T-helper 22 cell (primary cell): Measurements from ENCODE around the gene LRRC8E.

Experiments used
- DNase-seq: peaks from one replicate; pipeline ENCODE4 v3.0.0-alpha.2; 2020; ENCODE audit warnings: low read depth

LRRC8E gene

DNA sequence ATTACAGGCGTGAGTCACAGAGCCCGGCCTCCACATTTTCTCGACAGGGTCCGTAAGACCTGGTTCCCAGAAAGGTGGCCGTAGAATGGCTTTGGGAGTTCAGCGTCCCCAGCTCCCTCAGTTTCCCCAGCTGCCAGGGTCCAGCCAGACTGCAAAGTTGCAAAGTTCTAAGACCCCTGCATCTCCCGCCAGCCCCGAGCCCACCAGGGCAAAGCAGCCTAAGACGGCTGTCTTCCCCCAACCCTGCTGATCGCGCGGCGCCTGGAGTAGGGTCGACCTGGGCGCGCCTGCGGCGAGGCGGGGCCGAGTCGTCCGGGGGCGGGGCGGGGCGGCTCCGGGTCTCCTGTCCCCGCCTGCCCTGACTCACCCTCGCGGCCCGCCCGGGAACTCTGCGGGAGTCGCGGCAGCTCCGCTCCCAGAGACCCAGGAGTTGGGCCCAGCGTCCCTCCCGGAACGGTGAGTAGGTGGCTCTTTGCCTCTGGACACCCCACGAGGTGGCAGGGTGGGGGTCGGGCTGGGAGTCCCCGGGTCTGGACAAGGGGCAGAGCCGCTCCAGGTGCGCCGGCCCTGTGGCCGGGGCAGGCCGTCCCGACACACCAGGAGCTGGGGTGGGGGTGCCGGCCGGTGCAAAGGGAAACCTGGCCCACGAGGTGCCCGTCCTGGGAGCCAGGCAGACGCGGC, at the start of gene LRRC8E:
Gene LRRC8E, plus strand, starts transcription at position 366 of the 681 bp plus-strand sequence. CDS start 7,094 bp downstream, outside the sequence.
- DNase-seq: no peak

DNA sequence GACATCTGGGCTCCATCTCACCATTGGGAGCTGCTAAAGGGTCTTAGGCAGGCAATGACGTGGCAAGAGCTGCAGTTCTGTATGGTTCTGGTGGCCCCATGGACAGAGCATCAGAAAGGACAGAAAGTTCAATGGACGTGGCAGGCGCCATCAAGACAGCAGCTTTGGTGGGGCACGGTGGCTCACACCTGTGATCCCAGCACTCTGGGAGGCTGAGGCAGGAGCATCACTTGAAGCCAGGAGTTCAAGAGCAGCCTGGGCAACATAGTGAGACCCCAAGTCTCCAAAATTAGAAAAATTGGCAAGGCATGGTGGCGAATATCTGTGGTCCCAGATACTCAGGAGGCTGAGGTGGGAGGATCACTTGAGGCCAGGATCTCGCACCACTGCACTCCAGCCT, 48.8 kb upstream of the LRRC8E start:
- no peak for DNase-seq

DNA sequence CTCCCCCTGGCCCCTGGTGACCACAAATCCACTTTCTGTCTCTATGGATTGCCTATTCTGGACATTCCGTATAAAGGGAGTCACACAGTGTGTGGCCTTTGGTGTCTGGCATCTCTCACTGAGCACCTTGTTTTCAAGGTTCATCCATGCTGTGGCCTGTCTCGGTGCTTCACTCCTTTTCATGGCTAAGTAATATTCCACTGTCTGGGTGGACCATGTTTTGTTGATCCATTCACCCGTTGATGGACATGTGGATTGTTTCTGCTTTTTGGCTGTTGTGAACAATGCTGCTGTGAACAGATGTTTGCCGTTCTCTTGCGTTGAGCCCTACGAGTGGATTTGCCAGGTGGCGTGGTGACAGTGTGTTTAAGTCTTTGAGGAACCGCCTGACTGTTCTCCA, 47.7 kb upstream of the LRRC8E start:
- DNase-seq: no peak

DNA sequence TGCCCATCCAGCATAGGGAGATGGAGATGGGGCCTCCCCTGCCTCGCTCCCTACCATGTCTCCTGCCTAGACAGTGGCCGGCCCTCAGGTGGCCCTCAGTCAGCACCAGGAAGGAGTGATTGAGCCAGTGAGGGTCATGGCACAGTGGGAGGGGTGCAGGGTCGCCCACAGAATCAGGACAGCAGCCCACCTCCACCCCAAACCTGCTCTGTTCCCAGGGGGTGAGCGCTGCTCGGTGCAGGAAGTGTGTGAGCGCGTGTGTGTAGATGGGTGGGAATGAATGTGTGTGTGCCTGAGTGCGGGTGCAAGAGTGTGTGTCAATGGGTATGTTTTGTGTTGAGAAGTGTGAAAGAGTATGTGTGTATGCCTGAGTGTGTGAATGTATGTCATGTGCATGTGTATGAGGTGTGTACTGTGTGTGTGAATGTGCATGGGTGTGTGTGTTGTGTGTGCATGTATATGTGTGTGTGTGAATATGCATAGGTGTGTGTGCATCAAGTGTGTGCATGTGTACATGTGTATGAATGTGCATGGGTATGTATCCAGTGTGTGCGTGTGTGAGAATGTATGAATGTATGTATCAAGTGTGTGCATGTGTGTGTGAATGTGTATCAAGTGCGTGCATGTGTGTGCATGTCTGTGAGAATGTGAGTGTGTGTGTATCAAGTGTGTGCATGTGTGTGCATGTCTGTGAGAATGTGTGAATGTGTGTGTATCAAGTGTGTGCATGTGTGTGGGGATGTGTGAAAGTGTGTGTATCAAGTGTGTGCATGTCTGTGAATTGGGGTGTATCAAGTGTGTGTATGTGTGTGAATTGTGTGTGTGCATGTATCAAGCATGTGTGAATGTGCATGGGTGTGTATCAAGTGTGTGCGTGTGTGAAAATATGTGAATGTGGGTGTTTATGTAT, 46.3 kb upstream of the LRRC8E start:
- DNase-seq: no peak

DNA sequence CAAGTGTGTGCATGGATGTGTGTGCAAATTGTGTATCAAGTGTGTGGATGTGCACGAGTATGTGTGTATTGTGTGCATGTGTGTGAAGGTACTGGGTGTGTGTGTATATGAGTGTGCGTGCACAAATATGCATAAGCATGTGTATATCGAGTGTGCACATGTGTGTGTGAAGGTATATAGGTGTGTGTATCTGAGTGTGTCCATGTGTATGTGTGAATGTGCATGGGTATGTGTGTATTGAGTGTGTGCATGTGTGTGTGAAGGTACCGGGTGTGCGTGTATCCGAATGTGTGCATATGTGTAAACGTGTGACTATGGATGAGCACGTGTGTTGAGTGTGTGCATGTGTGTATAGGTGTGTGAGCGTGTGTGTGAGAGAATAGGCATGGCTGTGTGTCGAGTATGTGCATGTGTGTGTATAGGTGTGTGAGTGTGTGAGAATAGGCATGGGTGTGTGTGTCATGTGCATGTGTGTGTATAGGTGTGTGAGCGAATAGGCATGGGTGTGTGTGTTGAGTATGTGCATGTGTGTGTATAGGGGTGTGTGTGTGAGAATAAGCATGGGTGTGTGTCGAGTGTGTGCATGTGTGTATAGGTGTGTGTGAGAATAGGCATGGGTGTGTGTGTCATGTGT, 45.5 kb upstream of the LRRC8E start:
- no peak for DNase-seq

DNA sequence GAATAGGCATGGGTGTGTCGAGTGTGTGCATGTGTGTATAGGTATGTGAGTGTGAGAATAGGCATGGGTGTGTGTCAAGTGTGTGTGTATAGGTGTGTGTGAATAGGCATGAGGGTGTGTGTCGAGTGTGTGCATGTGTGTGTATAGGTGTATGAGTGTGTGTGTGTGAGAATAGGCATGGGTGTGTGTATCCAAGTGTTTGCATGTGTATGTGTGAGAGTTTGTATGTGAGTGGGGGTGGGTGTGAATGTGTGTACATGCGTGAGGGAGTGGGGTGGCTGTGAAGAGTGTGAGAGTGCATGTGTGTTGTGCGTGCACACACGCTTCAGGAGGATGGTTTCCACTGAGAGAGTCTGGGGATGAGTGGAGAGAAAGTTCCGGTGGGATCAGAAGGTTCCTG, 44.8 kb upstream of the LRRC8E start:
- DNase-seq: no peak

DNA sequence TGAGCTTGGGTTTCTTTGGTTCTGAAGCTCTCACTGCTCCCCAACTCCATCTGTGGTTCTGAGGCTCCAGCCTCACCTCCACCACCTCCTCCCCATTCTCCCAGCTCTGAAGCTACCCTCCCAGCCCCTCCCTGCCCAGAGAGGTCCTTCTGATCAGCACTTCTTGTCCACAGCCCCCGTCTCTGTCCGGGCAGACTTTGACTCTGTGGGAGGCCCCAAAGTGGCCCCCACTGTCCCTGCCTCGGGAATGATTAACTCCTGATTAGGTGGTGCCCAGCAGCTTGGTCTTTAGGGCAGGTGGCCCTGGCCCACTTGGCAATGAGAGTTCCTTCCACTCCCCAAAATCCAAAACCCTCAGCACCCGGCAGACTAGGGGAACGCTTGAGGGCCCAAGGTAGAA, 43.9 kb upstream of the LRRC8E start:
- no peak for DNase-seq

DNA sequence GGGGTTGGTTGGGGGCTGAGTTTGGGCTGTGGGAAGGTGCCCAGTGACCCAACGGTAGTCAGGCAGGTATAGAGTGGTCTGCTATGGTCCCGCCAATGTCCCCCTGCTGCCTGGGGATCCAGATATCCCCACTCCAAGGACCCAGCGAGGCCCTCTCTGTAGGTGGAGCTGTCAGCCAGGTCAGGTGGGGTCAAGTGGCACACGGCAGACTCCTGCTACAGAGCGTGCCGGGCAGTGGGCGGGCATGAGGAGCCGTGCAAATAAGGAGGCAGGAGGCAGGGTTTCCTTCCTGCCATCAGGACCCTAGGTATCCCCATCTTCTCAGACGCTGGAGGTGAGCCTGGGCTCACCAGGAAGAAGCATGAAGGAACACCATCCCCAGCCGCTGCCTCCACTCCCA, 43.4 kb upstream of the LRRC8E start:
- no peak for DNase-seq

DNA sequence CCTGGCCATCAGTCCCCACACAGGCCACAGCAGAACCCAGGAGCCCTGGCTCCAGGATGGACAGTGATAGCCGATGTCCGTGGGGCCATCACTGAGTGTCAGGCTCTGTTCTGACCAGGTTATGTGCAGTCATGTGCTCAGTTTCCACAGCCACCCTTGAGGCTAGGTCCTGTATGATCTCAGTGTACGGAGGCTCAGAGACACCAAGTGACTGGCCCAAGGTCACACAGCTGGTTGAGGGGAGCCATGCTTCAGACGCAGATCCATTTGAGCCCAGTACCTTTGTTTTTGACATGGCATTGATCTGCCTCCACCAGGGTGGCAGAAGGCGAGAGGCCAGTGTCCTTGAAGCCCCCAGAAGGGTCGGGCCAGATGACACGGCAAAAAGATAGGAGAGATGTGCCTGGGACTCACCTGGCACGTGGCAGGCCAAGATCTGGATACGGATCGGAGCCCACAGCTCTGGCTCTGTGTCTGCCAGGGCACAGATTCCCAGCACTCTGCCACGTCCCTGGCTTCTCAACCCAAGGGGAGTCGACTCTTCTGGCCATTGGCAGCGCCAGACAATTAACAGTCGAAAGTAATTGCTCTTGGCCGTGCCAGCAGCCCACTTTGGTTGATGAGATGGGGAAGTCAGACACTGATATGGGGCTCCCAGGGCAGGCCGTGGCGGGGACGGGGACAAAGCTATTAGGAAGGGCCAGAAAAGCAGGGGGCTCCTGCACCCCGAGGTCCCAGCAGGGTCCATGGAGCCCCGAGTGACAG, 42.7 kb upstream of the LRRC8E start:
- no peak for DNase-seq

DNA sequence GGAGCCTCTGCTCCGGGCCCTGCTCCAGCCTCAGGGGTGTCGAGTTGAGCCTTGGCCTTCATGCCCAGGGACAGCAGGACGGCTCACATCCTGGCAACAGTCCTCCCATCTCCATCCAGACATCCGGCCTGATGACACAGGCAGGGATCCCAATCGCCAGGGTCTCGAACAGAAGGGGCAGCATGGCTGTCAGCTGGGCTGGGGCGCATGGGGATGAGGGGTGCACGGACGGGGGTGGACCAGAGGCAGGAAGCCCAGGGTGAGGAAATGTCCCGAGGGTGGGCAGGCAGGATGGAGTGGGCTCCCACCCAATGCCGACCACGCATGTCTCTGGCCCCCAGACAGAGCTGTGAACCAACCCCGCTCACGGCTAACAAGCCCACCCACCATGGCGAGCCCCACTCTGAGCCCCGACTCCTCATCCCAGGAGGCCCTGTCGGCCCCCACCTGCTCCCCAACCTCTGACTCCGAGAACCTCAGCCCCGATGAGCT, 42.1 kb upstream of the LRRC8E start:
- DNase-seq: no peak

DNA sequence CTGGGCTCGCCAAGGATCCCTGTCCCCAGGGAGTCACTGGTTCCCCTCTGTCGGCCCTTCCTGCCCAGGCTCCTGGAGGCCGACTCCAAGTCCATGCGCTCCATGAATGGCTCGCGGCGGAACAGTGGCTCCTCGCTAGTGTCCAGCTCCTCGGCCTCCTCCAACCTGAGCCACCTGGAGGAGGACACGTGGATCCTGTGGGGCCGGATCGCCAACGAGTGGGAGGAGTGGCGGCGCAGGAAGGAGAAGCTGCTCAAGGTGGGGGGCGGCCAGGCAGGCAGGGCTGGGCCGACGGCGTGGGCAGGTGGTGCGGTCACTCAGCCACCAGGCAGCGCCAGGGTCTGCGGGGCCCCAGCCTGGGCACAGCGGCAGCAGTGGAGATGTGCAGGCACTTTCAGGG, 40.6 kb upstream of the LRRC8E start:
- DNase-seq: no peak

DNA sequence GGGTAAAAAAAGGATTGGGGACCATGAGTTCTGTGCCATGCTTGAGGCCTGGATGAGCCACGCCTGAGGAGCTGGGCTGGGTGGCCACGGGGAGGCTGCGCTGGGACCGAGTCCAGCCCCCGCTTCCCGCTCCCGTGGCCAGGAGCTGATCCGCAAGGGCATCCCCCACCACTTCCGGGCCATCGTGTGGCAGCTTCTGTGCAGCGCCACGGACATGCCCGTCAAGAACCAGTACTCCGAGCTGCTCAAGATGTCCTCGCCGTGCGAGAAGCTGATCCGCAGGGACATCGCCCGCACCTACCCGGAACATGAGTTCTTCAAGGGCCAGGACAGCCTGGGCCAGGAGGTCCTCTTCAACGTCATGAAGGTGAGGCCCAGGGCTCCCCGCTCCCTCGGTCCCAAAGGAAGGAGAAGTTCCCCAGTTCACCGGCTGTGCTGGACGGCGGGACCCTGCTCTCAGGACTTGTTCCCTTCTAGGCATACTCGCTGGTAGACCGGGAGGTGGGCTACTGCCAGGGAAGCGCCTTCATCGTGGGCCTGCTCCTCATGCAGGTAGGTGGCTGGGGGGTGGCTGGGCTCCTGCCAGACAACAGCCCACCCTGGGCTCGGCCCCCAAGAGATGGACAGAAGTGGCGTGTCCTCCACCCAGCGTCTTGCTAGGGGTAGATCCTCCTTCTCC, 39.4 kb upstream of the LRRC8E start:
- DNase-seq: no peak

DNA sequence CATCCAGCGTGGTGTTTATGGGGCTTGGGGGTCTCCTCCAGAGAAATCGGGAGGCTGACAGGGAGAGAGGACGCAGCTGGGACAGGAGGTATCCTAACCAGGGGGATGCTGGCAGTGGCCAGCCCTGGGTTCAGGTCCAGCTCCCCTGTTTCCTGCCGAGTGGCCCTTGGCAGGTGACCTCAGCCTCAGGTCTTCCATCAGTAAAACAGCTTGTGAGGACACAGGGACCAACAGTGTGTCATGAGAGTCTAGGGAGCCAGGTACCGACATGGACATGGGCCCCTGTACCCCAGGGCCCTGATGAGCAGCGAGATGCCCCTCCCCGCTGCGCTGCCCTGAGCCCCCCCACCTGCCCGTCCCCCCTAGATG, 38.7 kb upstream of the LRRC8E start:
- DNase-seq: no peak

DNA sequence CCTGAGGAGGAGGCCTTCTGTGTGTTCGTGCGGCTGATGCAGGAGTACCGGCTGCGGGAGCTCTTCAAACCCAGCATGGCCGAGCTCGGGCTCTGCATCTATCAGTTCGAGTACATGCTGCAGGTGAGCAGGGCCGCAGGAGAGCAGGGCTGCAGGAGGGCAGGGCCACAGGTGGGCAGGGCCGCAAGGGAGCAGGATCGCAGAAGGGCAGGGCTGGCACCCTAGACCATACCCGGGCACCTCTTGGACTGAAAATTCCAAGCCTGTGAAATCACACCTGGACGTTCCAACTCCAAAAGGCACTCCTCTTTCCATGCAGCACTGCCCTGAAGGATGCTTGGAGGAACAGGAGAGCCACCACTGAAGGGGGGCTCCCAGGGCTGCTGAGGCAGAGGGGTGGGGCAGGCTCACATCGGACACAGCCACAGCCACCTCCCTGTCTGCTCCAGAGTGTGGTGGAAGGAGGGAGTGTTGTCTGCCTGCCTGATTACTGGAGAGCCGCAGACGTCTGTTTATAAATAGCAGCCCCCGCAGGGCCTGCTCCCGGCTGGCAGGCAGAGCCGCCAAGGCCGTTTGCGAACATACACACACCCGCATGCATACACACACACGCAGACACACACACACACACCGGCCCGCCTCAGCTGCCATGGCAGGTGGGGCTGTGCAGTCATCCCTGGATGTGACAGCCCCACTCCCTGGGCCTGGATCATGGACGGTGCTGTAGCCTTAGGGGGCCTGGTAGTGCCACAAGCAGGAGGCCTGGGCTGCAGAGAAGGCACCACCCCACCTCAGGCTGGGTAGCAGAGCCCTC, 38.1 kb upstream of the LRRC8E start:
- DNase-seq: no peak

DNA sequence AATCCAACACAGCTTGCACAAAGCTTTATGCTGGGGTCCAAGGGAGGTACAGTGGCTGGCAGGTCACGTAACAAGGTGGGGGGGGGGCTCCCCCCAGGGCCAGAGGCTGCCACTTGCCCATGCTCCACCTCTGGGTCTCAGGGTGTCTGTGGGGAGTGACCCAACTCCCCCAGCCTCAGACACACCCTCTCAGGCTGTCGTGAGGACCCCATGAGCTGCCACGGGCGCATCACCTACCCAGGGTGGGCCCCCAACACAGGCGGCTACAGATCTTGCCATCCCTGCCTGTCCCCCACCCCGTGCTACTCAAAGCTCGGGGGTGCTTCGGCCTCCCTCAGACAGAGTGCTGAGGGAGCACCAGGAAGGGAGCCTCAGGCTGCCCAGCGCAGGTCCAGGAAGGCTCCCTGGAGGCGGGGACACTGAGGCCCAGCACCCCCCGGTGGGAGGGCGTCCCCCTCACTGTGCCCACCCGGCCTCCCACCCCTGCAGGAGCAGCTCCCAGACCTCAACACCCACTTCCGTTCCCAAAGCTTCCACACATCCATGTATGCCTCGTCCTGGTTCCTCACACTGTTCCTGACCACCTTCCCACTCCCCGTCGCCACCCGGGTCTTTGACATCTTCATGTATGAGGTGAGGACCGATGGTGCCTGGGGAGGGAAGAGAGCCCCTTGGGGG, 37.2 kb upstream of the LRRC8E start:
- DNase-seq: no peak

DNA sequence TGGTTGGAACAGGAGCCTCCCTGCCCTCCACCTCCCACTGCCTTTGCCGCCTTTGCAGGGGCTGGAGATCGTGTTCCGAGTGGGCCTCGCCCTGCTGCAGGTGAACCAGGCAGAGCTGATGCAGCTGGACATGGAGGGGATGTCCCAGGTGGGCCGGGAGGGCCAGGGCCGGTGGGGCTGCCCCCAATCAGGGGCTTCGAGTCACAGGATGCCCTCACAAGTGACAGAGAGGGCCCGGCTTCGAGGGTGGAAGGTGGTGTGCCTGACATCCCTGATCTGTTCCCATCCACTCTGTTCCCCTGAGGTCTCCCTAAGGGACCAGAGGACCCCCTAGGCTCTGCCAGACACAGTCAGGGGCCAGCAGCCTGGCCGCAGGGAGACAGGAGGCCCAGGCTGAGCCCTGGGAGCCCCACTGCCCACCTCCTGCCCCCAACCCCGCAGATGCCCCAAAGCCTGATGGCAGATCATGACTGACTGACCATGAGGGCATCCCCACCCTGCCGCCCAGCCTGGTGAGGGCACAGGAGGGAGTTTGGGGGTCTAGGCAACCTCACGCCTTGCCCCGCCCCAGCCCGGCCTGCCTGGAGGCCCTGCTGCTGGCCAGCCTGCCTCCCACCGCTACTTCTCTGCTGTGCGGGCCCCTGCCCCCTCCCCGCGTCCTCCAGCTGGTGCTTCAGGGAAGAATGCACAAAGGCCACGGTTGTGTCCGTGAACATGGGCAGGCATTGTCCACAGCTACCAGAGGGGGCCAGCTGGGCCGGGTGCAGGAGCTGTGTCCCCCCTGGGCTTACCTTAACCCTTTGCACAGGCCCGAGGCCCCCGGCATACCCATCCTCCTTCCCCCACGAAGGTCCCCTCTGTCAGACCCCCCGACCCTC, 36.4 kb upstream of the LRRC8E start:
- no peak for DNase-seq

DNA sequence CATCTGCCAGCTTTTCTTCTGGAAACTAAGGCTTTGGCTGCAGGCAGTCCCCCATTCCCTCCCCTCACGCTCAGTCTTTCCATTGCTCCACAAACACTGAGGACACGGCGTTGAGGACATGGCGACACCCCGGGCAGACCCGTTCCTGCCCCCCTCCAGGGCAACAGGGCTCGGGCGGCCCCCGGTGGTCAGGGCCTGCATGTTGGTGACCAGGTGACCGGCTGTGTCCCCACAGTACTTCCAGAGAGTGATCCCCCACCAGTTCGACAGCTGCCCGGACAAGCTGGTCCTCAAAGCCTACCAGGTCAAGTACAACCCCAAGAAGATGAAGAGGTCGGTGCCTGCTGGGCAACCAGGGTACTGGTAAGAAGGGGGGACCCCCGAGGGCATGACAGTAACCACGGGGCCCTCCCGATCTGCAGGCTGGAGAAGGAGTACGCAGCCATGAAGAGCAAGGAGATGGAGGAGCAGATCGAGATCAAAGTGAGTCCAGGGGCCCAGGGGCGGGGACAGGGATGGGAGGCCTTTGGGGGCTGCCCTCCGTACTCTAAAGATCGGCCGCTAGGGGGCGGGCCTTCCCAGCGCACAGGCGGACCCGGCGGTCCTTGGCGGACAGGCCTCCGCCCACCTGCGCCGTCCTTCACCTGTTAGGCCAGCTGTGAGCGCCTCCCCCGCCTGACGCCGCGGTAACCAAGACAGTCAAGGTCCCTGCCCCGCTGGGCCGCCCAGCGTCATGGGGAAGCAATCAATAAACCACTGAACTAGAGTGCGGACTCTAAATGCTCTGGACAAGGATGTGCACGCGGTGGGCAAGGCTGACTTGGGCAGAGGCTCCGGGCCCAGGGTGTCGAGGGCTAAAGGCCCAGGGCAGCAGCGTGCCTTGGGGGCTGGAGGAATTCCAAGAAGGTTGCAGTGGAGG, 35.2 kb upstream of the LRRC8E start:
- no peak for DNase-seq

DNA sequence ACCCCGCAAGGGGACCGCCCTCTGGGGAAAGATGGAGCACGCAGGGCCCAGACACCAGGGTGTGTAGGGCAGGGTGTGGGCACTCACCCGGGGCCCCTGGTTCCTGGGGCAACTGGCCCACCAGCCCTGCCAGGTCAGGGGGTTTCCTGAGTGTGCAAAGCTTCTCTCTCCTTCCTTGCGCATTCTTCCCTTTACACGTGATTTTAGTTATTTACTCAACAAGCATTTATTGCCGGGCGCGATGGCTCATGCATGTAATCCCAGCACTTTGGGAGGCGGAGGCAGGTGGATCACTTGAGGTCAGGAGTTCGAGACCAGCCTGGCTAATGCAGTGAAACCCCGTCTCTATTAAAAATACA, 34.6 kb upstream of the LRRC8E start:
- no peak for DNase-seq
